Embryonic facial prominence (tissue), 1 donor: ENCODE results near the gene LSAMP.
"Not testable (repeated sequence)": the region's sequence is repeated elsewhere in the genome, so short reads cannot be mapped to it uniquely, and the experiment has no call there.

ENCODE experiments used
- DNase-seq: peaks from one replicate; pipeline ENCODE4 v3.0.0-alpha.2; 2016; ENCODE audit errors: extremely low spot score

Gene LSAMP

GRCh38 chr3:115752978-115753377 is 692.3 kb downstream of the LSAMP start:
- DNase-seq = not testable (repeated sequence)
